NCI-H82 treated with DMSO at 0.1 percent for 48 hours (cell line): ENCODE measurements around the gene RTL1.

ENCODE experiments used
- DNase-seq: peaks from one replicate; lab custom pipeline; 2025; ENCODE audit not compliant: unreplicated experiment; lab: John Stamatoyannopoulos, UW

RTL1 gene

GRCh38 chr14:100903672-100904185 lies at the start of gene RTL1:
Gene RTL1 (minus strand): TSS chr14:100903722. CDS start chr14:100884788, 18,934 bp downstream.
- DNase-seq, result no peak

- no peak for DNase-seq
These were observed 46.5 kb upstream of the RTL1 start for GRCh38 chr14:100950024-100950423.

- no peak for DNase-seq
These were observed 40.5 kb upstream of the RTL1 start for GRCh38 chr14:100944052-100944451.

- no peak for DNase-seq
These were observed 26.7 kb upstream of the RTL1 start for GRCh38 chr14:100930270-100930669.

GRCh38 chr14:100915560-100915959 lies 12.0 kb upstream of the RTL1 start:
- DNase-seq, result no peak

- no peak for DNase-seq
These were observed 11.1 kb upstream of the RTL1 start for GRCh38 chr14:100914597-100915021.

GRCh38 chr14:100911665-100912316 lies 8.3 kb upstream of the RTL1 start:
- DNase-seq, result no peak

GRCh38 chr14:100910888-100911664 lies 7.6 kb upstream of the RTL1 start:
- DNase-seq, result no peak

- no peak for DNase-seq
These were observed 5.9 kb upstream of the RTL1 start for GRCh38 chr14:100909439-100909838.

- no peak for DNase-seq
These were observed 3.7 kb upstream of the RTL1 start for GRCh38 chr14:100907240-100907639.

- DNase-seq, result no peak
These were observed 2.9 kb upstream of the RTL1 start for GRCh38 chr14:100906420-100906819.

- DNase-seq, result no peak
These were observed 1.6 kb upstream of the RTL1 start for GRCh38 chr14:100905166-100905565.

GRCh38 chr14:100904307-100905087 lies 975 bp upstream of the RTL1 start:
- no peak for DNase-seq

- no peak for DNase-seq
These were observed 421 bp downstream of the RTL1 start for GRCh38 chr14:100903134-100903468.

GRCh38 chr14:100902295-100903133 lies 1.0 kb downstream of the RTL1 start:
- DNase-seq, result no peak

- DNase-seq, result no peak
These were observed 1.9 kb downstream of the RTL1 start for GRCh38 chr14:100901391-100902183.

- no peak for DNase-seq
These were observed 2.6 kb downstream of the RTL1 start for GRCh38 chr14:100900837-100901390.

GRCh38 chr14:100899884-100900771 lies 3.4 kb downstream of the RTL1 start:
- no peak for DNase-seq
